Measurements from ENCODE around the gene NPFFR1. TPM values are rescaled to one million over a fixed set of nuclear protein-coding genes. Genes with fewer than 3 reads are reported as not detected.

The NPFFR1 gene
- total RNA-seq, 2 donors from 2014 or later: 0.02 TPM; not detected in 1

DNA sequence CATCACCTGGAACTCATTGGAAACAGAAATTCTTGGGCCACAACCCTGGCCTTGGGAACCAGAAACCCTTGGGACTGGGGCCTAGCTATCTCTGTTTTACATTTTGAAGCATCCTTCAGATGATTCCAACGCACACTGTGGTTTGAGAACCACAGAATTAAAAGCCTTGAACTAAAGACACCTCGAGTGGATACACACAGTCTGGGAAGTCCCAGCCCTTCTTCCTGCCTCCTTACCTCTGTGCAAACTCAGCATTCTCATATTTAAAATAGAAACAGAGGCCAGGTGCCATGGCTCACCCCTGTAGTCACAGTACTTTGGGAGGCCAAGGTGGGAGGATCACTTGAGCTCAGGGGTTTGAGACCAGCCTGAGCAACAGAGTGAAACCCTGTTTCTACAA lies 12.9 kb downstream of the NPFFR1 start:
- Histone ChIP-seq H3K4me1 (ENCODE audit: control insufficient read depth, insufficient read depth, low read length) (no peaks in the 10 kb centered on the region), H3K9ac (ENCODE audit: extremely low read depth, low read length, poor library complexity, severe bottlenecking) (no peak overlapping the region), H3K4me3 (ENCODE audit: low read length) (no peak overlapping the region), H3K36me3 (ENCODE audit: control insufficient read depth, insufficient read depth, low read length) (no peaks in the 10 kb centered on the region), H3K27me3 (ENCODE audit: control insufficient read depth, insufficient read depth, low read length, poor library complexity, severe bottlenecking) (no peaks in the 10 kb centered on the region), H3K27ac (ENCODE audit: low read depth, low read length) (no peak overlapping the region), H3K9me3 (ENCODE audit: control insufficient read depth, low read length) (no peaks in the 10 kb centered on the region)
- Mint-ChIP-seq H3K36me3 (ENCODE audit: low read depth) (no peaks in the 10 kb centered on the region), H3K9me3 (no peaks in the 10 kb centered on the region), H3K4me1 (no peaks in the 10 kb centered on the region), H3K27ac (no peak overlapping the region), H3K27me3 (ENCODE audit: insufficient read depth) (peaks cover 7% of the 10 kb centered on the region), H3K4me3 (no peak overlapping the region)
- TF ChIP-seq, protein P1, sequence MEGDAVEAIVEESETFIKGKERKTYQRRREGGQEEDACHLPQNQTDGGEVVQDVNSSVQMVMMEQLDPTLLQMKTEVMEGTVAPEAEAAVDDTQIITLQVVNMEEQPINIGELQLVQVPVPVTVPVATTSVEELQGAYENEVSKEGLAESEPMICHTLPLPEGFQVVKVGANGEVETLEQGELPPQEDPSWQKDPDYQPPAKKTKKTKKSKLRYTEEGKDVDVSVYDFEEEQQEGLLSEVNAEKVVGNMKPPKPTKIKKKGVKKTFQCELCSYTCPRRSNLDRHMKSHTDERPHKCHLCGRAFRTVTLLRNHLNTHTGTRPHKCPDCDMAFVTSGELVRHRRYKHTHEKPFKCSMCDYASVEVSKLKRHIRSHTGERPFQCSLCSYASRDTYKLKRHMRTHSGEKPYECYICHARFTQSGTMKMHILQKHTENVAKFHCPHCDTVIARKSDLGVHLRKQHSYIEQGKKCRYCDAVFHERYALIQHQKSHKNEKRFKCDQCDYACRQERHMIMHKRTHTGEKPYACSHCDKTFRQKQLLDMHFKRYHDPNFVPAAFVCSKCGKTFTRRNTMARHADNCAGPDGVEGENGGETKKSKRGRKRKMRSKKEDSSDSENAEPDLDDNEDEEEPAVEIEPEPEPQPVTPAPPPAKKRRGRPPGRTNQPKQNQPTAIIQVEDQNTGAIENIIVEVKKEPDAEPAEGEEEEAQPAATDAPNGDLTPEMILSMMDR (conservative IDR thresholded peaks at IDR 0.05): no peak
- DNase-seq: no peak
- WGBS, 2 experiments (ENCODE audit: insufficient coverage in 1 of 2, insufficient read length in 1 of 2): 71 to 85% methylated on average over 2 of the region's 2 CpGs

- H3K27ac ChIP-seq (ENCODE audit: low read depth, low read length): no peak overlapping the region
- H3K36me3 ChIP-seq (ENCODE audit: control insufficient read depth, insufficient read depth, low read length): no peaks in the 10 kb centered on the region
- H3K9me3 ChIP-seq (ENCODE audit: control insufficient read depth, low read length): no peaks in the 10 kb centered on the region
- Mint-ChIP-seq H3K4me3 (no peak overlapping the region), H3K9me3 (no peaks in the 10 kb centered on the region), H3K36me3 (ENCODE audit: low read depth) (no peaks in the 10 kb centered on the region), H3K27me3 (ENCODE audit: insufficient read depth) (peaks cover 9% of the 10 kb centered on the region), H3K27ac (no peak overlapping the region), H3K4me1 (no peaks in the 10 kb centered on the region)
- H3K9ac ChIP-seq (ENCODE audit: extremely low read depth, low read length, poor library complexity, severe bottlenecking): no peak overlapping the region
- H3K4me3 ChIP-seq (ENCODE audit: low read length): no peak overlapping the region
- TF ChIP-seq, protein P1 (conservative IDR thresholded peaks at IDR 0.05): no peak
- no peaks in the 10 kb centered on the region for H3K4me1 ChIP-seq (ENCODE audit: control insufficient read depth, insufficient read depth, low read length)
- 95 to 100% methylated on average over 2 to 3 of the region's 3 CpGs for WGBS, 2 experiments (ENCODE audit: insufficient coverage in 1 of 2, insufficient read length in 1 of 2)
- no peaks in the 10 kb centered on the region for H3K27me3 ChIP-seq (ENCODE audit: control insufficient read depth, insufficient read depth, low read length, poor library complexity, severe bottlenecking)
- DNase-seq: no peak
Observed at GRCh38 chr10:70269741-70270140, 14.1 kb downstream of the NPFFR1 start.

DNA sequence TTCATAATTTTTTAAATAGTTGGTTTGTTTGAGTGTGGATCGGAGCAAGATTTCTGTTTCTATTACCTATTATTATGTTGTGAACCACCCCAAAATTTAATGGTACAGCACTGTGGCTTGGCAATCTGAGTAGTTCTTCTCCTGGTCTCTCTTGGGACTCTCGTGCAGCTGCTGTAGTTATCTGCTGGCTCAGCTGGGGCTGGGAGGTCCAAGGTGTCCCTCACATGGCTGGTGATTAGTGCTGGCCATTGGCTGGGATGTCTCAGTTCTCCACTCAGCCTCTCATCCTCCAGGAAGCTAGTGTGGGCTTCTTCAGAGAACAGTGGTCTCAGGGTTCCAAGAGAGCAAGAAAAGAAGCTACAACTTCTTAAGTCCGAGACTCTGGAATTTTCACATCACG lies 15.4 kb downstream of the NPFFR1 start:
- WGBS, 2 experiments (ENCODE audit: insufficient coverage in 1 of 2, insufficient read length in 1 of 2): 87 to 90% methylated on average over 2 to 4 of the region's 4 CpGs
- H3K9ac ChIP-seq (ENCODE audit: extremely low read depth, low read length, poor library complexity, severe bottlenecking): no peak overlapping the region
- no peaks in the 10 kb centered on the region for H3K4me1 Mint-ChIP-seq

More for the DNA sequence above, 15.4 kb downstream of the NPFFR1 start:
- Histone ChIP-seq H3K4me1 (ENCODE audit: control insufficient read depth, insufficient read depth, low read length) (no peaks in the 10 kb centered on the region), H3K27ac (ENCODE audit: low read depth, low read length) (no peak overlapping the region), H3K4me3 (ENCODE audit: low read length) (no peak overlapping the region), H3K27me3 (ENCODE audit: control insufficient read depth, insufficient read depth, low read length, poor library complexity, severe bottlenecking) (no peaks in the 10 kb centered on the region), H3K9me3 (ENCODE audit: control insufficient read depth, low read length) (no peaks in the 10 kb centered on the region), H3K36me3 (ENCODE audit: control insufficient read depth, insufficient read depth, low read length) (no peaks in the 10 kb centered on the region)
- TF ChIP-seq, protein P1 (conservative IDR thresholded peaks at IDR 0.05): no peak
- no peak overlapping the region for H3K27ac Mint-ChIP-seq
- no peak for DNase-seq
- no peak overlapping the region for H3K4me3 Mint-ChIP-seq
- H3K27me3 Mint-ChIP-seq (ENCODE audit: insufficient read depth): peaks cover 9% of the 10 kb centered on the region
- H3K36me3 Mint-ChIP-seq (ENCODE audit: low read depth): no peaks in the 10 kb centered on the region
- no peaks in the 10 kb centered on the region for H3K9me3 Mint-ChIP-seq
